ENCODE measurements around the gene IMMP2L. TPM values are rescaled to one million over a fixed set of nuclear protein-coding genes. Genes with fewer than 3 reads are reported as not detected.
"Not testable (repeated sequence)": the region's sequence is repeated elsewhere in the genome, so short reads cannot be mapped to it uniquely, and the experiment has no call there.

IMMP2L gene
- total RNA-seq, 1 experiment from 2014 or later, result 13.6 TPM

DNA sequence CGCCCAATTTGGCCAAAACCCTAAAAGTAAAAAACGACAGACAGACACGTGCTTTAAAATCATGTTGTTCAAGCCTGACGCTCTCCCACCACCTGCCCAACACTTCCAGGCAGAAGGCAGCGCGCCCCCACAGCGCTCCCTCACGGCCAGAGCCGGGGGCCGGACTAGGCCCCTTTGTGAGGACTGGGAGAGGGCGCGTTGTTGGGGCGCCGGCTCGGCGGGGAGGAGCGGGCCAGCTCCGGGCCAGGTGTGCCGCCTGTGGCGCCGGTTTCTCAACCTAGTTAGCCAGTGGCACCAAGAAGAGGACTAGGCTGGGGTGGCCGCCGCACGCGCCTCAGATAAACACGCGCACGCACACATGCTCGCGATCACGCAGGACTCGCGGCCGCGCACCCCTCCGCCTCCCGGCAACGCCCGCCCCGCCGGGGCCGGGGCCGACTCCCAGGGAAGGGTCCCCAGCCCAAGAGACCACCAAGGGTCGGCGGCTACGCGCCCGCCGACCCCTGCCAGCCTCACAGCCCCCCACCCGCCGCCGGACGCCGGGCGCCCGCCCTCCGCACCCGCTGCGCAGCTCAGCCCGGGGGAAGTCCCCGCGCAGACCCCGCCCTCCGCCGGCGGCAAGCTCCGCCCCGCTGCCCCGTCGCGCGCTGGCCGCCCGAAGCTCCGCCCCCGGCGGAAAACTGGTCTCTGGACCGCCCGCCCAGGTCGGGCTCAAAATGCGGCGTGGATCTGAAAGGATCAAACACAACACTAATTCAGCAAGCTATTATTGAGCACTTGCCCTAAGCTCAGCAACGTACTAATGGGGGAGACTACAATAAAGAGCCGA, at the start of gene IMMP2L (continued):
- TF ChIP-seq ZNF232 (CRISPR knock-in tag; IDR thresholded peaks at IDR 0.05) (0 out of 2 replicates have a peak, but pooled peaks have one; percentile 63), SP1 (CRISPR knock-in tag; conservative IDR thresholded peaks at IDR 0.05) (peak; percentile 88), SMAD4 (CRISPR knock-in tag; IDR thresholded peaks at IDR 0.05) (0 out of 2 replicates have a peak, but pooled peaks have one; percentile 25), KAT7 (CRISPR knock-in tag; IDR thresholded peaks at IDR 0.05; ENCODE audit: borderline replicate concordance) (peak; percentile 61; the same call in 1 of the 2 replicates), GTF2I (CRISPR knock-in tag; conservative IDR thresholded peaks at IDR 0.05) (no peak), EMX1 (CRISPR knock-in tag; IDR thresholded peaks at IDR 0.05) (no peak), ESRRA (CRISPR knock-in tag; IDR thresholded peaks at IDR 0.05; ENCODE audit: borderline replicate concordance) (peak; percentile 44; the same call in 1 of the 2 replicates)
- TF ChIP-seq, protein P1, sequence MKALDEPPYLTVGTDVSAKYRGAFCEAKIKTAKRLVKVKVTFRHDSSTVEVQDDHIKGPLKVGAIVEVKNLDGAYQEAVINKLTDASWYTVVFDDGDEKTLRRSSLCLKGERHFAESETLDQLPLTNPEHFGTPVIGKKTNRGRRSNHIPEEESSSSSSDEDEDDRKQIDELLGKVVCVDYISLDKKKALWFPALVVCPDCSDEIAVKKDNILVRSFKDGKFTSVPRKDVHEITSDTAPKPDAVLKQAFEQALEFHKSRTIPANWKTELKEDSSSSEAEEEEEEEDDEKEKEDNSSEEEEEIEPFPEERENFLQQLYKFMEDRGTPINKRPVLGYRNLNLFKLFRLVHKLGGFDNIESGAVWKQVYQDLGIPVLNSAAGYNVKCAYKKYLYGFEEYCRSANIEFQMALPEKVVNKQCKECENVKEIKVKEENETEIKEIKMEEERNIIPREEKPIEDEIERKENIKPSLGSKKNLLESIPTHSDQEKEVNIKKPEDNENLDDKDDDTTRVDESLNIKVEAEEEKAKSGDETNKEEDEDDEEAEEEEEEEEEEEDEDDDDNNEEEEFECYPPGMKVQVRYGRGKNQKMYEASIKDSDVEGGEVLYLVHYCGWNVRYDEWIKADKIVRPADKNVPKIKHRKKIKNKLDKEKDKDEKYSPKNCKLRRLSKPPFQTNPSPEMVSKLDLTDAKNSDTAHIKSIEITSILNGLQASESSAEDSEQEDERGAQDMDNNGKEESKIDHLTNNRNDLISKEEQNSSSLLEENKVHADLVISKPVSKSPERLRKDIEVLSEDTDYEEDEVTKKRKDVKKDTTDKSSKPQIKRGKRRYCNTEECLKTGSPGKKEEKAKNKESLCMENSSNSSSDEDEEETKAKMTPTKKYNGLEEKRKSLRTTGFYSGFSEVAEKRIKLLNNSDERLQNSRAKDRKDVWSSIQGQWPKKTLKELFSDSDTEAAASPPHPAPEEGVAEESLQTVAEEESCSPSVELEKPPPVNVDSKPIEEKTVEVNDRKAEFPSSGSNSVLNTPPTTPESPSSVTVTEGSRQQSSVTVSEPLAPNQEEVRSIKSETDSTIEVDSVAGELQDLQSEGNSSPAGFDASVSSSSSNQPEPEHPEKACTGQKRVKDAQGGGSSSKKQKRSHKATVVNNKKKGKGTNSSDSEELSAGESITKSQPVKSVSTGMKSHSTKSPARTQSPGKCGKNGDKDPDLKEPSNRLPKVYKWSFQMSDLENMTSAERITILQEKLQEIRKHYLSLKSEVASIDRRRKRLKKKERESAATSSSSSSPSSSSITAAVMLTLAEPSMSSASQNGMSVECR (CRISPR knock-in tag; IDR thresholded peaks at IDR 0.05; ENCODE audit: borderline replicate concordance), result 0 out of 2 replicates have a peak, but pooled peaks have one; percentile 17

DNA sequence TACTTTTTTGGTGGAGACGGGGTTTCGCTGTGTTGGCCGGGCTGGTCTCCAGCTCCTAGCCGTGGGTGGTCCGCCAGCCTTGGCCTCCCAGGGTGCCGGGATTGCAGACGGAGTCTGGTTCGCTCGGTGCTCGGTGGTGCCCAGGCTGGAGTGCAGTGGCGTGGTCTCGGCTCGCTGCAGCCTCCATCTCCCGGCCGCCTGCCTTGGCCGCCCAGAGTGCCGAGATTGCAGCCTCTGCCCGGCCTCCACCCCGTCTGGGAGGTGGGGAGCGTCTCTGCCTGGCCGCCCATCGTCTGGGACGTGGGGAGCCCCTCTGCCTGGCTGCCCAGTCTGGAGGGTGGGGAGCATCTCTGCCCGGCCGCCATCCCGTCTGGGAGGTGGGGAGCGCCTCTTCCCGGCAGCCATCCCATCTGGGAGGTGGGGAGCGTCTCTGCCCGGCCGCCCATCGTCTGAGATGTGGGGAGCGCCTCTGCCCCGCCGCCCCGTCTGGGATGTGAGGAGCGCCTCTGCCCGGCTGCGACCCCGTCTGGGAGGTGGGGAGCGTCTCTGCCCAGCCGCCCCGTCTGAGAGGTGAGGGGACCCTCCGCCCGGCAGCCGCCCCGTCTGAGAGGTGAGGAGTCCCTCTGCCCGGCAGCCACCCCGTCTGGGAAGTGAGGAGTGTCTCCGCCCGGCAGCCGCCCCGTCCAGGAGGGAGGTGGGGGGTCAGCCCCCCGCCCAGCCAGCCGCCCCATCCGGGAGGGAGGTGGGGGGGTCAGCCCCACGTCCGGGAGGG, 47.4 kb upstream of the IMMP2L start:
- H3K27me3 Mint-ChIP-seq (ENCODE audit: low read depth); H3K36me3 Mint-ChIP-seq; H3K4me1 Mint-ChIP-seq; ATAC-seq; H3K4me3 Mint-ChIP-seq; POLR2A ChIA-PET; CTCF ChIA-PET; H3K27ac Mint-ChIP-seq; DNase-seq (ENCODE audit: low spot score): not testable (repeated sequence)
- peaks cover 16% of the 10 kb centered on the region for H3K9me3 Mint-ChIP-seq

DNA sequence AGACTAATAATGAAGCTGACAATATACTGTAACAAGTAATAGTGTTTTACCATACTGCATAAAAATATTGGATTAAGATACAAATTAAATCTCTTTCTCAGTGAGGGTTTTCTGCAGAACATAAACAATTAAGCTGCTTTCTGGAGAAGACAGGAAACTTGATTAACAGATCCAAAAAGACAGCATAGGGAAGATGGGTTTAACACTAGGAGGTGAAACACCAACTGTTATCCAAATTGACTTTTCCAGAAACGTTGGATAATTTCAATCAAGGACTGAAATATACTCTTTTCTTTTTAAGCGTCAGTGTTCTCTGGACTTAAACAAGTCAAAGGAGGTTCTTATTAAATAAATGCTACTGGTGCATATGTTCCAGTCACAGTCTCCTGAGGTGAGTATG, 45.3 kb upstream of the IMMP2L start:
- POLR2A ChIA-PET, result no interaction called here
- no peak overlapping the region for H3K4me3 Mint-ChIP-seq
- DNase-seq (ENCODE audit: low spot score) (no peak), ATAC-seq (no peak)
- TF ChIP-seq GABPB1 (CRISPR knock-in tag; IDR thresholded peaks at IDR 0.05), result no peak
- TF ChIP-seq ATF1 (CRISPR knock-in tag; IDR thresholded peaks at IDR 0.05), result no peak
- no peak for TF ChIP-seq ELF4 (CRISPR knock-in tag; IDR thresholded peaks at IDR 0.05; ENCODE audit: low read depth)
- TF ChIP-seq, protein P2, sequence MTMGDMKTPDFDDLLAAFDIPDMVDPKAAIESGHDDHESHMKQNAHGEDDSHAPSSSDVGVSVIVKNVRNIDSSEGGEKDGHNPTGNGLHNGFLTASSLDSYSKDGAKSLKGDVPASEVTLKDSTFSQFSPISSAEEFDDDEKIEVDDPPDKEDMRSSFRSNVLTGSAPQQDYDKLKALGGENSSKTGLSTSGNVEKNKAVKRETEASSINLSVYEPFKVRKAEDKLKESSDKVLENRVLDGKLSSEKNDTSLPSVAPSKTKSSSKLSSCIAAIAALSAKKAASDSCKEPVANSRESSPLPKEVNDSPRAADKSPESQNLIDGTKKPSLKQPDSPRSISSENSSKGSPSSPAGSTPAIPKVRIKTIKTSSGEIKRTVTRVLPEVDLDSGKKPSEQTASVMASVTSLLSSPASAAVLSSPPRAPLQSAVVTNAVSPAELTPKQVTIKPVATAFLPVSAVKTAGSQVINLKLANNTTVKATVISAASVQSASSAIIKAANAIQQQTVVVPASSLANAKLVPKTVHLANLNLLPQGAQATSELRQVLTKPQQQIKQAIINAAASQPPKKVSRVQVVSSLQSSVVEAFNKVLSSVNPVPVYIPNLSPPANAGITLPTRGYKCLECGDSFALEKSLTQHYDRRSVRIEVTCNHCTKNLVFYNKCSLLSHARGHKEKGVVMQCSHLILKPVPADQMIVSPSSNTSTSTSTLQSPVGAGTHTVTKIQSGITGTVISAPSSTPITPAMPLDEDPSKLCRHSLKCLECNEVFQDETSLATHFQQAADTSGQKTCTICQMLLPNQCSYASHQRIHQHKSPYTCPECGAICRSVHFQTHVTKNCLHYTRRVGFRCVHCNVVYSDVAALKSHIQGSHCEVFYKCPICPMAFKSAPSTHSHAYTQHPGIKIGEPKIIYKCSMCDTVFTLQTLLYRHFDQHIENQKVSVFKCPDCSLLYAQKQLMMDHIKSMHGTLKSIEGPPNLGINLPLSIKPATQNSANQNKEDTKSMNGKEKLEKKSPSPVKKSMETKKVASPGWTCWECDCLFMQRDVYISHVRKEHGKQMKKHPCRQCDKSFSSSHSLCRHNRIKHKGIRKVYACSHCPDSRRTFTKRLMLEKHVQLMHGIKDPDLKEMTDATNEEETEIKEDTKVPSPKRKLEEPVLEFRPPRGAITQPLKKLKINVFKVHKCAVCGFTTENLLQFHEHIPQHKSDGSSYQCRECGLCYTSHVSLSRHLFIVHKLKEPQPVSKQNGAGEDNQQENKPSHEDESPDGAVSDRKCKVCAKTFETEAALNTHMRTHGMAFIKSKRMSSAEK (CRISPR knock-in tag; IDR thresholded peaks at IDR 0.05; ENCODE audit: borderline replicate concordance), result no peak
- no peak for TF ChIP-seq PRRX2 (CRISPR knock-in tag; IDR thresholded peaks at IDR 0.05)
- H3K9me3 Mint-ChIP-seq, result peaks cover 16% of the 10 kb centered on the region
- no peaks in the 10 kb centered on the region for H3K27me3 Mint-ChIP-seq (ENCODE audit: low read depth)
- H3K36me3 Mint-ChIP-seq, result no peaks in the 10 kb centered on the region; the same call in 1 of the 2 replicates
- H3K4me1 Mint-ChIP-seq, result peaks cover 3% of the 10 kb centered on the region
- no peak overlapping the region for H3K27ac Mint-ChIP-seq
- CTCF ChIA-PET, result no interaction called here

Measured in WTC11 (cell line).